Measurements from ENCODE around the gene CNTLN.
"Not testable (repeated sequence)": the region's sequence is repeated elsewhere in the genome, so short reads cannot be mapped to it uniquely, and the experiment has no call there.

Gene CNTLN

DNA sequence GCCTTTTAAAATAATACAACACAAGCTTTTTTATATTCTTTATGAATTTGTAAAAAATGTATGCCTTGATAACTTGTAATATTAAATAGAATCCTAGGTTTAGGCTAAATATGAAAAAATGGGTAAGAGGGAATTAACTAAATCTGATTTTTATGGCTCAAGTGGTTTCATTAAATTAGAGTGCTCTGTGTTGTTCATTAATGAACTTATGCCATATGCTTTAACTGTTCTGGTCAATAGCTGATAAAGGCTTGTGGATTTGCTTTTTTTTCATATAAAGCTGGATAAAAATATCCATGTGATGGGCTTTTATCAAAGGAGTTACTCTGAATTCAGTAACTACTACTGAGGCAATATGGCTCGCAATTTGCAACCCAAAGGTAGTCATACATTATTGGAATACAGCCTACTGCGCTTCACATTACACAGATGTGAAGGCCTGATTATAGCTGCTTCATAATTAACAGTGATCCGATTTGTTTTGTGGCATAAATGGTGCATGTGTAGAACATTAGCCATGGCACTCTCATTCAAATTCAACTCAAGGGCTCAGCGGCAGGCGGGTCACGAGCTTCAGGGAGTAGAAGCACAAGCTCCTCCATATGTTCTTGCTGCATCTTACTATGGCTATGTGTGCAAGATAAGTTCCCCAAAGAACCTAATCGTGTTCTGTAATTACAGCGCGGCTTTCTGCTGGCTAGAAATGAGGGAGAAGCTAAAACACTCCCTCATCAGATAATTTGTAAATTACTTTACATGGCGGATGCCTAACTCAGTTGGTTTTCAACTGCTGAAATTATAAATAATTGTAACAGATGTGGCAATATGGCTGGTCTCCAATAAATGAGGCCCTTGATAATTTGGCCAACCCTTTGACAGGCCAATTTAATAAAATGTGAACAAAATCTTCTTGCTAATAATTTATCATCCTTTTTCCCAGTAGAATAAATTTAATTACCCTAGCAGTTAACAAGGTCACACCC is 188.3 kb downstream of the CNTLN start:
- DNase-seq, result no peak

DNA sequence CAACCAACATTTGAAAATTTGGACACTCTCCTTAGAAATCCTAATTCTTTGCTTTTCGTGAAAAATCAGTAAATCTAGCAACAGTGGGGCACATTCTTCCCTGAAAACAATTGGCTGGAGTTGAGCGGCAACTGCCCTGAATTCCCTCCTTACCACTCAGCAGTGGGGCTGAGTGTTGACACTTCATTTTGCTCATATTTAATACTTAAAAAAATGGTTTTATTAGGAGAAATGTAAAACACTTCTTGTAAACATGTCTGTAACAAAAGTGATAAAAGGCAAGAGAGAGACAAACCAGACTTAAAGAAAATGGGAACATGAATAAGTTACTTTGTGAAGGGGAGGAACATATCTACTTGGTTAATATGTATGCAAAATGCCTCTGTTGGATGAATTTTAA is 193.5 kb downstream of the CNTLN start:
- no peak for DNase-seq

DNA sequence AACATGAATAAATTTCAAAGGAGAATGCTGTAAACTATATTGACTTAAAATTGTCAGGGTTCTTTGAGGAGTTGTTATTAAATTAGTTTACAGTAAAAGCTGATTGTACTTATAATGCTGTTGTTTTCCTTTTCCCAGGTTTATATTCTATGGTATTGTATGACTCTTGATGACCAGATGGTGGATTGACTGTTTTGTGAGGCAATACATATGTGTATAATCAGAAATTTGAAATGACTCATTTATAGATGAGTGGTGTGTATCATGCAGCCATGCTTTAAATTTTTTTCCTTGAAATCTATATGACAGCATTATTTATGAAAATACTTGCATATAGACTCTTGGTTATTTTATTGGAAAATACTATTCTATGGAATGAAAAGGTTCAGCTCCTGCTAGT is 195.3 kb downstream of the CNTLN start:
- no peak for DNase-seq

DNA sequence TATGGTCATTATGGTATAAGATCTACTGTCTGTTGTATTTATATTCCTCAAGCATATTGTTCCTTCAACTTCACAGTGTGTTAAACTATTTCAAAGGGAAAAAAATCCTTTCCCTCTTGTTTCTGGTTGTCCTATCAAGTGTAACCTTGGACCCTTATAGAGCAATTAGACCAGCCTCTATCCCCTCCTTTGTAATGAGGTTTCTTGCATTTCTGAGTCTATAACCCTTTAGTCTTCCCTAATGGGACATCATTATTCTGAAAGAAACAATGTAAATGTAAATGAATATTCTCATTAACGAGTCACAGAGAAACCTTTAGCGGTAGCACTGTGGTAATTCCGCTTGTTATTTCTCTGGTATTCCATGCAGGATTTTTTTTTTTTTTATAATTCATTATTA is 197.3 kb downstream of the CNTLN start:
- no peak for DNase-seq

DNA sequence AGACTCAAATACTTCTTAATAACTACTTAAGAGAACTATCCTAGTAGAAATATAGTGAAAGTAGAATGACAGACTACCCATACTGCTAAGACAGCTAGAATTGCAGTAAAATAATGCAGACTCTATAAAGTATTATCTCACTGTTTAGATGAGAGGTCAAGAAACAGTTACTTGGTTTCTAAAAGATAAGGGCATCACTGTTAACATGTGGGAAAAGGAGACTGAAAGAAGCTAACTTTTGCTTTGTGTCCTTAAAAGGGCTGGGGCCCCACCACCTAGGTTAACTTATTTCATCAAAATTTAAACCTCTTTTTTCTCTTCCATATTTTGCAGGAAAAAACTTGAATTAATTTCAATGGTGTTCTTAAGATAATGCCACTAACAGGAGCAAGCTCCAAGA is 204.3 kb downstream of the CNTLN start:
- DNase-seq, result no peak

DNA sequence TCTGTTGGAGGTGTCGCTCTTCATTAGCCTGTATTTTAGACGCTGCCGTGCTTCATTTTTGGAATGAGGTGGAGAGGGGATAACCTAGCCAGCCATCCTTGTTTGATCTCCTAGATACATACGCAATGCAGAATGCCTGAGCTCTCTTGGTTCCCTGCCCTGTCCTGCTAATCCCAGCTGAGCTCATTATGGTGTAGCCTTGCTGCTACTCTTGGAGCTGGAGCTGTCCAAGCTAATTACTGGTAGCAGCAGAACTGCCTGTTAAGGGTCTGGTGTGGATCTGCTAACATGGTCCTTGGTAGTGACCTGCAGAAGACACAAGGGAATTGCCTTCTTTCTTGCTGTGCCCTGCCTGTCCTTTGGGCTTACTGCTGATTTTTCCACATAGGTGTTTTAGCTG is 207.9 kb downstream of the CNTLN start:
- DNase-seq, result no peak

DNA sequence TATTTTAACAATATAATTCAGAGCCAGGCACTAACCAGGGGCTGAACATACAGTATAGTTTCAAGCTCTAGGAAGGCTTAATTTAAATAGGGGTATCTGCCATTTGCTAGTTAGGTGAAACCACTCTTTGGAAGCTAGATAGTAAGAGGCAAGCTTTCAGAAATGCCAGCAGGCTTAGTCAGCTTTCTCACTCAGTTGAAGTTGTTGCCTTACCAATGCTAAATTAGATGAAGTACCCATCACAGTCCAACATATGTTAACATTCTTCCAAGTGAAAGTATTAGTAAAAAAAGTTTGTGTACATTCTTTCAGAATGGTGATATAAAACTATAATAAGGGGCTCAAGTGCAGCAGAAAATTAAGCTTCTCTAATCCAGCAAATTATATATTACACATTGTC is 215.0 kb downstream of the CNTLN start:
- no peak for DNase-seq

DNA sequence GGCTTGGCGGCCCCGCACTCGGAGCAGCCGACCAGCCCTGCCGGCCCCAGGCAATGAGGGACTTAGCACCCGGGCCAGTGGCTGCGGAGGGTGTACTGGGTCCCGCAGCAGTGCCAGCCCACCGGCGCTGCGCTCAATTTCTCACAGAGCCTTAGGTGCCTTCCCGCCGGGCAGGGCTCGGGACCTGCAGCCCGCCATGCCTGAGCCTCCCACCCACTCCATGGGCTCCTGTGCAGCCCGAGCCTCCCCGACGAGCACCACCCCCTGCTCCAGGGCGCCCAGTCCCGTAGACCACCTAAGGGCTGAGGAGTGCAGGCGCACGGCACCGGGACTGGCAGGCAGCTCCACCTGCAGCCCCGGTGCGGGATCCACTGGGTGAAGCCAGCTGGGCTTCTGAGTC is 219.2 kb downstream of the CNTLN start:
- not testable (repeated sequence) for DNase-seq

DNA sequence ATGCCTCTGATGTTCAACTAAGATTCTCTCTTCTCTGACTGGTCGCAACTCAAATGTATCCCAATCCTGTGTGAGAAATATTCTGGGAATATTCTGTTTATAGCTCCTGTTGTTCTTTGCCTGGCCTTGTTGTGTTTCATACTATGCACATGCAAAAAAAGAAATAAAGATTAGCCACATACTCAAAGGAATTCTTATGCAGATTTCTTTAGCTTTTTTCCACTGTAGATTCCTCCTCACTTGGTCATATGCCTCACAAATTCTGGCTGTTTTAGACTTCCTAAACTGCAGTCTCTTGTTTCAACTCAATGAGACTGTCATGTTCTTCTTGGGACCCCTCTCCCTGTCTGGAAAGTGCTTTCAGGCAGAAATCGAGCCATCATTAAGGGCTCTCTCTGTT is 226.5 kb downstream of the CNTLN start:
- no peak for DNase-seq

DNA sequence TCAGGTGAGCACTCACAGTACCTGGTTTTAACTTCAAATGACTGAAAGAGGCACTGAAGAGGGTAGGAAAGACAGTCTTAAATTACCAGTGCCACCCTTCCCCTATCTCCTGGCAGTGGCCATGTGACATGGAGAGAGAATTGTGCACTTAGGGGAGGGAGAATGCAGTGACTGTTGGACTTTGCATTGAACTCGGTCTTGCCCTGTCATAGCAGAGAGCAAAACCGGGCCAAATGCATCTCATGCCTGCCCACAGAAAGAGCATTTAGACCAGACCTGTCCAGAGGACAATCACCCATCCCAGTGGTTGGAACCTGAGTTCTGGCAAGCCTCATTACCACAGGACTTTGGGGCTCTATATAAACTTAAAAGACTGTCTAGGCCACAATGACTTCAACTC is 232.2 kb downstream of the CNTLN start:
- no peak for DNase-seq

DNA sequence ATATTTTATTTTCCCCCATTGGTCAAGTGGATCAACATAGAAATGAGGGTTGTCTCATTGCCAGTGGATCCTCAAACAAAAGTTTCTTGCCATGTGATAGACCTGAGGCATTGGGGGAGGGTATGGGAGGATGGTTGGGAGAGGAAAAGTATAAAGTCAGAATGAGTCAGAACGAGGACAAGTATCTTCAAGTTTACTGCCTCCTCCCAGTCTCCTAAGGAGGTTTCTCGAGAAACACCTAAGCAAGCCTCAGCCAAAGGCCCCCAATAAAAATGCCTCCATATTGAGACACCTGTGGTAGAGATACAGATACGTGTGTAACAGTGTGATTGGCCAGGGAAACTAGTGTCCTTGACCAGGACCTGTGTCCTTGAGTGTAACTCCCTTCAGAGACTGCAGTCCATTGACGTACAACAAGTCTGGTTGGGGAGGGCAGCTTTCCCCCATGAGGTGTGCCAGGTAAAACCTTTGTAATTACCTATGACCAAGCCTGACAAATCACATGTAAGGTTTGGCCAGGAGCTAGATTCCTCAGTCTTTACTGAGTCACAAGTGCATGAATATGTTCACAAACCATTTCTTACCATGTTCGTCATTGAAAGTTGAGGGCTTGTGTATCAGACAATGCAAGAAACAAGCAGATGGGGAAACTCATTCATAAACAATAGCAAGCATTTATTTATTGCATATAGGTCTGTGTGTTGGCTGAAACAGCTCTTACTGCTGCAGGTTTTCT is 245.5 kb downstream of the CNTLN start:
- DNase-seq, result no peak

DNA sequence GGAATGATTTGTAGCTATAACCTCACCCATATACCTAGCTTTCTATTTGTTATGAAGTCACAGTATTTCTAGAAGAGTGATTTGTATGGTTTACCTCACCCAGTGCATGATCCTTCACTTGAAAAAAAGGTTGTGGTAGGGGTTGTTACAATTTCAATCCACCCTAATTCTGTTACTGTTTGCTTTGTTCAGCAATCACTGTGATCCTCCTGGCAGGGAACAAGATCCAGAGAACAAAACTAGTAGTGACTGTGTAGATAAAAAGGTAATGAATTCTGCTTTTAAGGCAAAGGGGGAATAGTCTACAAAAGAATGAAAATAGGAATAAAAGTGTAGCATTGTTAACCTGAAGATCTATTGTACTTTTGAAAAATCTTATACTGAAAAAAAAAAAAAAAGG is 252.7 kb downstream of the CNTLN start:
- DNase-seq, result peak; percentile 51

DNA sequence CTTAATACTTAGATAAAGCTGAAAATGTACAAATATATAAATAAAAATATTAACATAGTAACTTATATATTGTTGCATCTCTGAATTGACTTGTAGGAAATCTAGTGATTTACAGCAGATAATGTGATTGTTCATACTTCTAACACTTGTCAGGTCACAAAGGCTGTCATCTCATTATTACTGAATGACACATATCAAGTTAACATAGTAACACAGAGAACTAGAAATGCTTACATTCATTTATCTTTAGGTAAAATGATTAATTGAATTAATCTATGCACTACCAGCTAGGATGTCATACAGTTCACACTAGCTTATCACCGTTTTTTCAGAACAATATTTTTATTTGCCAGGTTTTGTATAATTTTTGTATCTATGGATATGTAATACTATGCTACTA is 254.2 kb downstream of the CNTLN start:
- no peak for DNase-seq

DNA sequence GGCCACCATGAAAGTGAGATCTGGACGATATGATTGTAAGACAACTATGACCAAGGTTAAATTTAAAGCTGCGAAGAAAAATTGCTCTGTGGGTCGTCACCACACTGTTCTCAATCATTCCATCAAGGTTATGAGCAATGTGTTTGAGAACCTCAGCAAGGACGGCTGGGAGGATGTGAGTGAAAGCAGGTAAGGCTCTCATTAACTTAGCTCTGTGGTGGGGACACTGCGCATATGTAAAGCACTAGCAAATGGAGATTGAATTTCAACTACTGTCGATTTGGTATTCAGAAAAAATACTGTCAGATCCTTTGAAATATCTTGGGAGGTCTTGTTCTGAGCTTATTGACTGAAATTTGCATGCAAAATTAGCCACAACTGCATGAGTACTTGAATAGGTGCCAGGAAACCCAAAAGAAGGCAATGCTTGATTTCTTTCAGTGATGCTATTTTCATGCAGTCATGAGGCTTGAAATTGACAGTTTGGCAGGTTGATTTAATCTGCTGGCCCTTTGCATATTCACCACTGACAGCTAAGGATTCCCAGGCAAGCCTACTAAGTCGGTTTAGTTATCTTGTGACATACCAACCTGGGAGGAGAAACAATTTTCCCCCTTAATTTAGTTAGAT is 260.2 kb downstream of the CNTLN start:
- no peak for DNase-seq

DNA sequence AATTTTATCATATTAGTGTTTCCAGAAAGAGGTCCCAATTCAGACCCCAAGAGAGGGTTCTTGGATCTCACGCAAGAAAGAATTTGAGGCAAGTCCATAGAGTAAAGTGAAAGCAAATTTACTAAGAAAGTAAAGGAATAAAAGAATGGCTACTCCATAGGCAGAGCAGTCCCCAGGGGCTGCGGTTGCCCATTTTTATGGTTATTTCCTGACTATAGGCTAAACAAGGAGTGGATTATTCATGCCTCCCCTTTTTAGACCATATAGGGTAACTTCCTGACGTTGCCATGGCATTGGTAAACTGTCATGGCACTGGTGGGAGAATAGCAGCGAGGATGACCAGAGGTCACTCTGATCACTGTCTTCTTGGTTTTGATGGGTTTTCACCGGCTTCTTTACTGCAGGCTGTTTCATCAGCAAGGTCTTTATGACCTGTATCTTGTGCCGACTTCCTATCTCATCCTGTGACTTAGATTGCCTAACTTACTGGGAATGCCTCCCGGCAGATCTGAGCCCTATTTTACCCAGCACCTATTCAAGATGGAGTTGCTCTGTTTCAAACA is 262.4 kb downstream of the CNTLN start:
- not testable (repeated sequence) for DNase-seq

DNA sequence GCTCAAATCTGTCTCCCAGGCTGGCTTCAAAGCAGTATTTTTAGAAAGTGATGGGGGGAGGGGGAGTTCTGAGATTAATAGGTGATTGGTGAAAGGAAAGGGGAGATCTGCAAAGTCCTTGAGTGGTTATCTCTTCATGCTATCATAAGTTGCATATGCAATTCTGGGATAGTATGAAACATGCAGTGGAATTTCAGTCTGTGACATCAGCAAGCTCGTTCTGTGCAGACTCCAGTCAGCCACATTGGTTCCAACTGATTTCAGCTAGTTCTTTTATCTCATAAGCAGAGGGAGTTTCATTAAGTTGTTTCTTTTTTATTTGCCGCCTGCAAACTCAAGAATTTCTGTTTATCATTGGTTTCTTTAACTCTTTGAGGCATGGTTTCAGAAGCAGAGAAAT is 263.5 kb downstream of the CNTLN start:
- DNase-seq, result no peak

DNA sequence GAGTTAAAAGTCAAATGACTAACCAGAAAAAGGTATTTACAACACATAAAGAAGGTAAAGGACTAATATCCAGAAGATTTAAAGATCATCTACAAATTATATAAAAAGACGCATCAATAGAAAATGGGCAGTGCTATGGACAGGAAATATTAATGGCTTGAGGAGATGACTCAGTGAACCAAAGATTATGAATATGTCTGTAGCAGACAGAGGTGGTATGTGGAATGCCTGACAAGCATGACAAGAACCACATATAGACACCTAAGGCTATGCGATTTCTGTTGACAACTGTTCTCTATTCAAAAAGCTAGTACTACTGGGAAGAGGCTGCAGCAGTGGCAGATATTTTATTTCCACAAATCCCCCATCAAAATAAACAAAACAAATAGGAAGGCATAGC is 267.0 kb downstream of the CNTLN start:
- no peak for DNase-seq

DNA sequence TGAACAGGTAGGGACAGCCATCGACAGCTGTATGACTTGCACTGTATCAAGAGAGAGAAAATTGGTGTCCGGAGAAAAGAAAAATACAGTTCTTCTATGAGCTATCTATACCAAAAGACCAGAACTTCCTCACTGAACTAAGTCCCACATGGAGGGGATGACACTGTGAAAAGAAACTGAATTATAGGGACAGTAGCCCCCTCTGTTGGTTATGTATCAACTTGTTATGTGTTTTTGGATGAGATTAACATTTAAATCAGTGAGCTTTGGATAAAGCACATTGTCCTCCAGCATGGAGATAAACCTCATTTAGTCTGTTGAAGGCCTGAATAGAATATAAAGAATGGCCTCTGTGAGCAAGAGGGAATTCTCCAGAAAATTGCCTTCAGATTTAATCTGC is 267.5 kb downstream of the CNTLN start:
- DNase-seq, result no peak

DNA sequence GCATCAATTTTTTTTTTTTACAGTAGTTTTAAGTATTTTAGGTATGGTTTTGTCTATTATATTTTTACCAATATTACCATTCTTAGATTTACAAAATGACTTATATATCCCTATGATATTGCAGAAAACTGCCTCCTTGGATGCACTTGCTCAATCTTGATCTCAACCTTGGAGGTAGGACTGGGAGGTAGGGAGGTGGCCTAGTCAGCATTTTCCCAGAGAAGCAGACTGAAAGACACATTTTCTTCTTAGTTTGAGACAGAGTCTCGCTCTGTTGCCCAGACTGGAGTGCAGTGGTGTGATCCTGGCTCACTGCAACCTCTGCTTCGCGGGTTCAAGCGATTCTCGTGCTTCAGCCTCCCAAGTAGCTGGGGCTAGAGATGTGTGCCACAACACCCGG is 268.7 kb downstream of the CNTLN start:
- DNase-seq, result no peak

DNA sequence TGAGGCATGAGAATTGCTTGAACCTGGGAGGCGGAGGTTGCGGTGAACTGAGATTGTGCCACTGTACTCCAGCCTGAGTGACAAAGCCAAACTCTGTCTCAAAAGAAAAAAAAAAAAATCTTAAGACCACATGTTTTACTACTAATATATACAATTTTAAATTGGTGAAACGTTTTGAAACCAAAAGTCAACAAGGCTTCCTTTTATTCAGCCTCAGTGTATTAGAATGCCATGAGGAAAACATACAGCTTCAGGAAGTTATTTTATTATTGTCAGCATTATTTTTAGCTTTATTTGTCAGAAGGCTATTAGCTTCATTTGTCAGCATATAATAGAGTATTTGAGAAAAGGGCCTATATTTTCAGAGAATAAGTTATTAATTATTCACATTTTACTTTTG is 280.1 kb downstream of the CNTLN start:
- DNase-seq, result no peak

DNA sequence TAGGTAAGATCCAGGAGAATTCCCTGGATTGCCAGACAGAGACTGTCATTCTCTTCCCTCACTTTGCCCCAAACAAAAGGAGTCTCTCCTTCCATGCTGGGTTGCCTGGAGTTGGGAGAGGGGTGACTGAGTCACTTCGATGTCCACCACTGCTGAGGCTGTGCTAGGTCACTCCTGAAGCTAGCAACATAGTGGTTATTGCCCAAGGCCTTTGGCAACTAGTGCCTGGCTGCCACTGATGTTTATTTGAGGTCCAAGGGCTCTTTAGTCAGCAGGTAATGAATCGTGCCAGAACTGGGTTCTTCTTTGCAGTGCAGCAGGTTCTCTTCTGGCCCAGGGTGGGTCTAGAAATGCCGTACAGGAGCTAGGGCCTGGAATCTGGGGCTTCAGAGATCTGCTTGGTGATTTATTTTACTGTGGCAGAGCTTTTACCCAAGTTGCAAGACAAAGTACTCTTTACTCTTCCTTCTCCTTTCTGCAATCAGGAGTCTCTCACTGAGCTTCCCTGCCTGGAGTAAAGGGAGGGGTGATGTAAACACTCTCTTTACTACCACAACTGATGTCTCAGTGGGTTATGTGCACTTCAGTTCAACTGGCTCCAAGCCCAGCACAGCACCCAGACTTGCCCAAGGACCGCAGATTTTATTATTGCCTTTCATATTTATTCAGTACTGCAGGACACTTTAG is 288.3 kb downstream of the CNTLN start:
- no peak for DNase-seq

DNA sequence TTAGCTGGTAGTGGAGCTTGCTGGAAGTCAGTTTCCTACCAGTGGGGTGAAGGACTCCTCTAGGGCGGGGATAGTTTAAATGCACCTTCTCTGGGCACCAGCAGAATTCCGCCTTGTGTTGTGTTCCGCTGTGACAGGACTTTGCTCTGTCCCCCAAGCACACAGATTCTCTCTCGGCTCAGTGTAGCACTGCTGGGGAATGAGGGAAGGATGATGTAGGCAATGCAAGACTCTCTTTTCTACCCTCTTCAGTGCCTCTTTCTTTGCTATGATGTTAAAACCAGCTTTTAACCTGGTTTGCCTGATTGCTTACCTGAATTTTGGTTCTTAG is 288.8 kb downstream of the CNTLN start:
- DNase-seq, result no peak

DNA sequence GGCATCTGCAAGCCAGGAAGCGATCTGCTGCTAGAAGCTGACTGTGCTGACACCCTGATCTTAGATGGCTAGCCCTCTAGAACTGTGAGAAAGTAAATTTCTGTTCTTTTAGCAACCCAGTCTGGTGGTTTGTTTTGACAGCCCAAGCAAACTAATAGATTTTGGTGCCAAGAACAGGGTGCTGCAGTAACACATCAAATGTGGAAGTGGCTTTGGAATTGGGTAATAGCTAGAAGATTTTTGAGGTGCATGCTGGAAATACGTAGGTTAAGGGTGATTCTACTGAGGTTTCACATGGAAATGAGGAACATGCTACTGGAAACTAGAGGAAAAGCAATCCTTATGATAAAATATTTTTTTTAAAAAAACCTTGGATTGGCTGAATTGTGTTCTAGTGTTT is 290.5 kb downstream of the CNTLN start:
- no peak for DNase-seq

All from NCI-H2227 treated with DMSO at 0.1 percent for 48 hours (cell line).